ENCODE data around the gene MGA. TPM values are rescaled to one million over a fixed set of nuclear protein-coding genes. Genes with fewer than 3 reads are reported as not detected.

The MGA gene
- polyA plus RNA-seq, 1 donor (not counting 4 experiments of a cell fraction or from before 2014, with no cell fraction given), result 6.3 TPM

DNA sequence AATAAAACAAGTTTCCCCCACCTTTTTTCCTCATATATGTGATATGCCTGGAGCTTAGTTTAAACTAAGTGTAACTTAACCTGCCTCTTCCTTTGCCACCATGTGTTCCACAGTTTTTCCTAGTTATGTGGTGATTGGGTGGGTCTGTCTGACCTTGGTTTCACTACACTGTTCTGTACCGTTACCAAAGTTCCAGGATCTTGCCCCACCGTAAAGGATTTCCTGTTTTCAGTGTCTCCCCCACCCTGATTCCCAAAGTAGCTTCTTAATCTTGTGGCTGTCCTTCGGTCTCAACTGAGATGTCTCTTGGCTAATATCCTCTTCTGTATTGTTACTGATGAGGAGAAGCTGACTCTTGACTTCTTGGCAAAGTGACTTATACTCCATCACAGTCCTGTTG lies 6.4 kb upstream of the MGA start:
- H3K4me1 ChIP-seq (ENCODE audit: control insufficient read depth, extremely low read depth, insufficient read depth, low read length), result no peaks in the 10 kb centered on the region
- H3K79me2 ChIP-seq (ENCODE audit: control insufficient read depth, insufficient read depth, low read length), result no peaks in the 10 kb centered on the region
- H3K4me2 ChIP-seq (ENCODE audit: control insufficient read depth, extremely low read depth, insufficient read depth, low read depth, low read length), result no peak overlapping the region
- H4K20me1 ChIP-seq (ENCODE audit: control insufficient read depth, extremely low read depth, insufficient read depth, low read length), result no peaks in the 10 kb centered on the region
- H3K9me1 ChIP-seq (ENCODE audit: control insufficient read depth, extremely low read depth, insufficient read depth, low read length), result no peaks in the 10 kb centered on the region
- no peak overlapping the region for H2AFZ ChIP-seq (ENCODE audit: control insufficient read depth, low read length)
- H3K9me3 ChIP-seq (ENCODE audit: control insufficient read depth, low read depth, low read length), result no peaks in the 10 kb centered on the region
- TF ChIP-seq, protein P1, sequence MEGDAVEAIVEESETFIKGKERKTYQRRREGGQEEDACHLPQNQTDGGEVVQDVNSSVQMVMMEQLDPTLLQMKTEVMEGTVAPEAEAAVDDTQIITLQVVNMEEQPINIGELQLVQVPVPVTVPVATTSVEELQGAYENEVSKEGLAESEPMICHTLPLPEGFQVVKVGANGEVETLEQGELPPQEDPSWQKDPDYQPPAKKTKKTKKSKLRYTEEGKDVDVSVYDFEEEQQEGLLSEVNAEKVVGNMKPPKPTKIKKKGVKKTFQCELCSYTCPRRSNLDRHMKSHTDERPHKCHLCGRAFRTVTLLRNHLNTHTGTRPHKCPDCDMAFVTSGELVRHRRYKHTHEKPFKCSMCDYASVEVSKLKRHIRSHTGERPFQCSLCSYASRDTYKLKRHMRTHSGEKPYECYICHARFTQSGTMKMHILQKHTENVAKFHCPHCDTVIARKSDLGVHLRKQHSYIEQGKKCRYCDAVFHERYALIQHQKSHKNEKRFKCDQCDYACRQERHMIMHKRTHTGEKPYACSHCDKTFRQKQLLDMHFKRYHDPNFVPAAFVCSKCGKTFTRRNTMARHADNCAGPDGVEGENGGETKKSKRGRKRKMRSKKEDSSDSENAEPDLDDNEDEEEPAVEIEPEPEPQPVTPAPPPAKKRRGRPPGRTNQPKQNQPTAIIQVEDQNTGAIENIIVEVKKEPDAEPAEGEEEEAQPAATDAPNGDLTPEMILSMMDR (optimal IDR thresholded peaks at IDR 0.05 in 1 of 3, IDR thresholded peaks at IDR 0.05 in 1 of 3, conservative IDR thresholded peaks at IDR 0.05 in 1 of 3; ENCODE audit: extremely low read depth in 1 of 3, insufficient read depth in 2 of 3, low read length in 3 of 3), result no peak
- no peak for TF ChIP-seq EZH2 (IDR thresholded peaks at IDR 0.05; ENCODE audit: low read length)
- DNase-seq (ENCODE audit: low read depth, low spot score), result no peak
- dilution Hi-C loops (cut with MboI; ENCODE audit: extremely low pct_ligation_motif_present, low sequenced_read_pairs), result no loop called here
- no peak overlapping the region for H3K27ac ChIP-seq (ENCODE audit: control insufficient read depth, insufficient read depth, low read length)
- no peak for FAIRE-seq
- no peak overlapping the region for H3K4me3 ChIP-seq (ENCODE audit: control insufficient read depth in 2 of 3, extremely low read depth in 1 of 3, insufficient read depth in 2 of 3, low read depth in 1 of 3, low read length in 3 of 3)
- no peak overlapping the region for H3K9ac ChIP-seq (ENCODE audit: control insufficient read depth, extremely low read depth, insufficient read depth, low read length)
- peaks cover under 1% of the 10 kb centered on the region for H3K27me3 ChIP-seq (ENCODE audit: control insufficient read depth, extremely low read depth, insufficient read depth, low read length)
- H3K36me3 ChIP-seq (ENCODE audit: control insufficient read depth in 2 of 2, extremely low read depth in 1 of 2, insufficient read depth in 2 of 2, low read length in 2 of 2), result no peaks in the 10 kb centered on the region

DNA sequence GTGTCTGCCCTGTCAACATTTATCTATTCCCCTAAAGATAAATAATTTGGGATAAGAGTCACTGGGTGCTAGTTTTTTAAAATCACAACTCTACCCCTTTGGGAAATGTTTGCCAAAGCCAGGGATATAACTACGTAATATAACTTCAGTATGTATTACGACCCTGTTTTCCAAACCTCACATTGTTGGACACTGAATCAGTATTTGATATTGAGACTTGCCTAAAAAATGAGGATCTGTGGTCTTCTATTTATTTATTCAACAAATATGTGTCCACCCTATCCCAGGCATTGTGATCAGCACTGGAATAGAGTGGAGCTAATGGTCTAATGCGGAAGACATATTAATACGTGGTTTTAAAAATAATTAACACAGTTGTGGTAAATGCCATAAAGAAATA lies 4.5 kb upstream of the MGA start:
- Histone ChIP-seq H3K36me3 (ENCODE audit: control insufficient read depth in 2 of 2, extremely low read depth in 1 of 2, insufficient read depth in 2 of 2, low read length in 2 of 2) (no peaks in the 10 kb centered on the region), H3K27ac (ENCODE audit: control insufficient read depth, insufficient read depth, low read length) (no peak overlapping the region), H3K9ac (ENCODE audit: control insufficient read depth, extremely low read depth, insufficient read depth, low read length) (no peak overlapping the region), H3K27me3 (ENCODE audit: control insufficient read depth, extremely low read depth, insufficient read depth, low read length) (peaks cover 13% of the 10 kb centered on the region), H3K4me1 (ENCODE audit: control insufficient read depth, extremely low read depth, insufficient read depth, low read length) (peaks cover 7% of the 10 kb centered on the region), H3K79me2 (ENCODE audit: control insufficient read depth, insufficient read depth, low read length) (no peaks in the 10 kb centered on the region), H4K20me1 (ENCODE audit: control insufficient read depth, extremely low read depth, insufficient read depth, low read length) (no peaks in the 10 kb centered on the region), H3K4me2 (ENCODE audit: control insufficient read depth, extremely low read depth, insufficient read depth, low read depth, low read length) (no peak overlapping the region), H2AFZ (ENCODE audit: control insufficient read depth, low read length) (no peak overlapping the region), H3K9me3 (ENCODE audit: control insufficient read depth, low read depth, low read length) (no peaks in the 10 kb centered on the region), H3K4me3 (ENCODE audit: control insufficient read depth in 2 of 3, extremely low read depth in 1 of 3, insufficient read depth in 2 of 3, low read depth in 1 of 3, low read length in 3 of 3) (no peak overlapping the region), H3K9me1 (ENCODE audit: control insufficient read depth, extremely low read depth, insufficient read depth, low read length) (no peaks in the 10 kb centered on the region)
- dilution Hi-C loops (cut with MboI; ENCODE audit: extremely low pct_ligation_motif_present, low sequenced_read_pairs), result no loop called here
- TF ChIP-seq, protein P1 (optimal IDR thresholded peaks at IDR 0.05 in 1 of 3, IDR thresholded peaks at IDR 0.05 in 1 of 3, conservative IDR thresholded peaks at IDR 0.05 in 1 of 3; ENCODE audit: extremely low read depth in 1 of 3, insufficient read depth in 2 of 3, low read length in 3 of 3), result no peak
- TF ChIP-seq EZH2 (IDR thresholded peaks at IDR 0.05; ENCODE audit: low read length), result no peak
- DNase-seq (ENCODE audit: low read depth, low spot score) (no peak), FAIRE-seq (no peak)

Measured in keratinocyte (primary cell).